GM10847 (cell line): Measurements from ENCODE around the gene PTPRM.

ENCODE experiments used
- POLR2A ChIP-seq: IDR thresholded peaks from 2 replicates; pipeline ENCODE4 v1.6.1; 2011; ENCODE audit not compliant: insufficient read length; ENCODE audit errors: extremely low read depth

PTPRM gene

GRCh38 chr18:8288472-8289195, 721.5 kb downstream of the PTPRM start:
- no peak for TF ChIP-seq POLR2A

DNA sequence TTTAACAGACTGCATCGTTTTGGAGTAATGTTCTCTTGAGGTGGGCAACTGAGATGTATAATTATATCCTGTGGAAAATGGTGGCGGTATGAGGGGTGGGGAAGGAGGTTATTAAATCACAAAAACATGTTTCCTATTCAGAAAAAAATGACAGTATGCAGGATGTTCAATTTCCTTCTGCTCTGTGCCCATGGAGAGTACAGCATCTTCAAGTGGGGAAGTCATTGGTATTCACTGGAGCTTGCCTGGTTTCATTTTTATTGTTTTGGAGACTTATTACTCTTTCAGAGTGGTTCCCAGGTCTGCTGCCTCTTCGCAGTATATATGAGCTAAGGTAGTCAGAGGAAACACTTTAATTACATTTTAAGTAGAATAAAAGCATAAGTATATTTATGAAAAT, 723.3 kb downstream of the PTPRM start:
- no peak for TF ChIP-seq POLR2A

DNA sequence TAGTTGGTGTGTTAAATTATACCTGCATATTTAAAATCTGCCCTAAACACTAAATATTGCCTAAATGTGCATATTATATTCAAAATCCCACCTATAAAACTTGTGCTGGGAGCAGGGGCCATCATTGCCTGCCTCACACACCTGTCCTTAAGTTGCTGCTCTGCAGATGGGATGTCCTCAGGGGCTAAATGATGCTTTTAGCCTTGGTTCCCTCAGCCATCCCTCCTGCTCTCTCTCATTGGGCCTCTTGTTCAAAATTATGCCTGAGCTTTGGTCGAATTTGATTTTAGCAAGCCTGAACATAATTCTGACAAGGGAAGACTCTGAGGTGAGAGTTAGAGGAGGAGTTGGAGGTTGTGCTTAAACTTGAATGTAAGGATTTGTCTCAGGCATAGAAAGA, 723.8 kb downstream of the PTPRM start:
- TF ChIP-seq POLR2A: no peak

GRCh38 chr18:8293184-8293583, 726.1 kb downstream of the PTPRM start:
- no peak for TF ChIP-seq POLR2A

DNA sequence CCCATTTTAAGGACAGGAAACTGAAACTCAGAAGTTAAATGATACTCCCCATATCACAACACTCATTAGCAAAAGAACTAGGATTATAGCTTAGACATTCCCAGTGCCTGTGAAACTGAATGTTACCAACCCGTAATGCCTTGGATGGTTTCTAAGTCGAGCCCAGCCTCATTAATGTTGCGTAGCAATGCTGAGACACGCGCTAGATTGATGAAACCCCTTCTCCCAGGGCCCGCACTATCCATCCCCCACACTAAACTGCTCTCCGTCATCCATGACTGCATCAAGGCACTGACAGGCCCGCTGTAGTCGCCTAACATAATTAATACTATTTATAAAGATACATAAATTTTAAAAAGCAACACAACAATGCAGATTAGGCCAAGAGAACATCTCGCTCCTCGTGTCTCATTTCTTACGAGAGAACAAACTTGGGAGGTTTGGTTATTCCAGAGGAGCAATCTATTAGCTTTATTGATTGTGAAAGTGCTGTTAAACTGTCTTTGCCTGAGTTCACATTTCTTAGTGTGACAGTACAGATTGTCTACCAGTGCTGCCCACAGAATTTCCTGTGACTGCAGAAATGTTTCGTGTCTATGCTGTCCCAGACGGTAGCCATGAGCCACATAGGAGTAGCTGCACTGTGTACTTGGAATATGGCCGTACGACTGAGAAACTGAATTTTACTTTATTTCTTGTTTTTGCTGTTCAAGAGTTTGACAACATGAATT, 729.9 kb downstream of the PTPRM start:
- no peak for TF ChIP-seq POLR2A

DNA sequence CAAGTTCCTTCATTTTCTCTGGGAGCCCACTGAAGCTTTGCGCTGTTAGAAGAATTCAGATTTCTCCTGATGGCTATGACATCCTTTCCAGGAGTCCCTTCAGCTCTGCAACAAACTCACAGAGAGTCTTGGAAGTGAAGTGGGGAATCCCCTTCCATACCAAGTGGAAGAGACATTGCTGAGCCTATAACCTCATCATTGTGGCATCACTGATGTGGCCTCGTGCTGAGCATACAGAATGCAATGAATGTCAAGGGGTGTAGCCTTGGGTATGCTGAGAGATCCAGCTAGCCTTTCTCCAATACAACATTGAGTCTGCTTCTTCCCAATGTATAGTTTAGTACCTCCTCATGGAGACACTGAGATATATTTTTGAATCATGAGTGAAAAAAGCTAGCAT, 731.1 kb downstream of the PTPRM start:
- TF ChIP-seq POLR2A: no peak

DNA sequence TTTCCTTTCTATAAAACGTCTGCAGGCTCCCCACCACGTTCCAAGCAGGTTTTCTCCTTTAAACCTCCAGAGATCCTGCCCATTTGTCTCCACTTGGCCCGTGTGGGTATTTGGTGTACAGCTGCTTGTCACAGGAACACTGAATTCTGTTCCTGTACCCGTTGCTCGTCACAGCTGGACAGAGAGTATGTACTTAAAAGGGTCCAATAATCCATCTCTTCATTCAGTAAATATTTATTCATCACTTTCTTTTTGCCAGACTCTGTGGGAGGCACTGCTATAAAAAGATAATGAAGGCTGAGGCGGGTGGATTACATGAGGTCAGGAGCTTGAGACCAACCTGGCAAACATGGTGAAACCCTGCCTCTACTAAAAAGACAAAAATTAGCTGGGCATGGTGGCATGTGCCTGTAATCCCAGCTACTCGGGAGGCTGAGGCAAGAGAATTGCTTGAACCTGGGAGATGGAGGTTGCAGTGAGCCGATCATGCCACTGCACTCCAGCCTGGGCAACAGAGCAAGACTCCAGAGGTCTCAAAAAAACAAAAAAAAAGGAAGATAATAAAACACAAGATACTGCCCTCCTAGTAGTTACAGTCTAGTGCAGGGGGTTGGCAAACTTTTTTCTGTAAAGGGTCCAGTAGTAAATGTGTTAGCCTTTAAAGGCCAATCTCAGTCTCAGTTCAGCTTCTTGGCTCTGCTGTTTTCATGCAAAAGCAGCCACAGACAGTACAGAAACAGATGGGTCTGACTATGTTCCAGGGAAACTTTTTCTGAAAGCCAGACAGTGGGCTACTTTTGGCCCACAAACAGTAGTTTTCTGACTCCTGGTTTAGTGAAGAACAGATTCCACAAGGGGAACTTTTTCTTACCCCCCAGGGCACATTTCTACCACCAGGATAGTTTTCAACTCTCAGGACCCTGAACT, 732.2 kb downstream of the PTPRM start:
- TF ChIP-seq POLR2A: no peak

DNA sequence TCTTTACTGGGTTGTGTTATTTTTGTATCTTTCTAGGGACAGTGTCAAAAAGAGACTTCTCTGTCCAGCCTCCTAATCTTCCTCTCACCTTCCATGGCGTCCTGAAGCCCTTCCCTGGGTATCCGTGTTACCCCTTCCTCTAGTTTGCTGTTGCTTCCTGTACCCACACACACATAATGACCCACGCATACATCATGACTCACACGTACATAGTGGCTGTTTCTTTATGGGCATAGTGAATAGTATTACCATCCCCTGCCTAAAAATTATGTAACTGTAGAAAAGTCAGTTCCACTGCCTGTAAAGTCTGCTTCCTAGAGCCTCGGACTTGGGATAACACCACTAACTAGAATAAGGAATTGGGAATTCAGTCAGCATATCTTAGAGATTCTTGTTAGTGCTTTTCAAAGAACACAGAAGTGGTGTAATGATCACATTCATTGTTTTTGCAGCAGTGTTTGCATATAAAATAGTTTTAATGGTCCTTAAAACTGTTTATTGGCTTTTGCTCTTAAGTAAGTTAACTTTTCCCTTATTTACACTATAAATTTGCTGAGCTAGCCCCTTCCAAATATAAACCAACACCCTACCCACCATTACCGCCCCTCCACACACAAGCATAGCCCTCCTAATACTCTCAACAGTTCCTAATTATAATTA, 733.8 kb downstream of the PTPRM start:
- no peak for TF ChIP-seq POLR2A

- no peak for TF ChIP-seq POLR2A
Observed at GRCh38 chr18:8301427-8302172, 734.5 kb downstream of the PTPRM start.

DNA sequence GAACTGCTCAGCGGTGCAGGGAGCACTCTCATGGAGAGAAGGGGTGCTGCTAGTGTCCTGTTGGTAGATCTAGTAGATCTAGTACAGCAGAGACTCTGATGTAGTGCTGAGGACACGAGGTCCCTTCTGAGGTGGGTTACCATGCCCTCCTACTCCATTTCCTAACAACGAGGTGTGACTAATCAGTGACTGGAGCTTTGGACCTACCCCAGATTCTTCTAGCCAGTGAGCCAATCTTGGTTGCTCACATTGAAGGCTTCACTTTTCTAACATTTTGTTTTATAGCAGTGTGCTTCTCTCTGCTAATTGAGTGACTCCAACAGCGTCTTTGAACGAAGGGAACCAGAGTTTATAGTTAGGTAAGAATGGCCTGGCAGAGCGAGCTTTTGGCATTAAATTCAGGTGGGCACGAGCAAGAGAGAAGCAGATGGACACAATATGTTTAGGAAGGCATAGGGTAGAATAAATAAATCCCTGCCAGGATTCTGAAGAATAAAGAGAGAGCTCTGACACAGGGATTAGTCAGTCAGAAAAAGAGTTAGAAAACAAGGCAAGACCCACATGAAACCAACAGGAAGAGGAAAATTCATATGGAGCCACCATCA, 736.1 kb downstream of the PTPRM start:
- no peak for TF ChIP-seq POLR2A

DNA sequence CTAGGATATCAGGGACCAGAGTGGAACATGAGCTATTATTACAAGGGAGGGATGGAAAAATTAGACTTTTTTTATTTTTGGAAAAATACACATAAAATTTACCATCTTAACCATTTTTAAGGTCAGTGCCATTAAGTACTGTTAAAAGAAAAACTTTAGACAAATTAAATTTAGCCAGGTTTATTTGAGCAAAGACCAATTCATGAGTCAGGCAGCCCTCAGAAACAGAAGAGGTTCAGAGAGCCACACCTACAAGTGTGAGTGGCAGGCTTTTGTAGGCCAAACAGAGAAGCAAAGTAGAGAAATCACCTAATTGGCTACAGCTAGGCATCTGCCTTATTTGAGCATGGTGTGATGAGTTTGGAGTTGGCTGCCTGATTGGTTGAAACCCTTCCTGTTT, 740.8 kb downstream of the PTPRM start:
- no peak for TF ChIP-seq POLR2A

DNA sequence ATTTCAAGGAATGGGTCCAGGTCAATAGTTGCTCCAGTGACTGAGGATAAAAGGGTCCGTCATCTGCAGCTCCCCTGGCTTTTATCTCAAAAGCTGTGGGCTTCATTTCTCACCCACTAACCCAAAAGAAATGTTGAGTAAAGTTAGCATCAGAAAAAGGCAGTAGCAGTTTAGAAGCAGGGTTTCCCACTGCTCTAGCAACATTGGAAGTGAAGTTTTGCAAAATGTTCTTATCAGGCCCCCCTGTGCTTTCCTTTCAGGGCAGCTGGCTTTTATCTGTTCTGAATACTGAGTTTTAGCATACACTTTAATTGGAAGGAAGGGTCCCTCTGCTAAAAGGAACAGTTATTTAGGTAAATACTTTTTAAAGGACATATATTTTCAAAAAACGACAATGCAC, 745.9 kb downstream of the PTPRM start:
- TF ChIP-seq POLR2A: no peak

- no peak for TF ChIP-seq POLR2A
Observed at GRCh38 chr18:8314124-8314523, 747.0 kb downstream of the PTPRM start.
